CD4-positive, alpha-beta T cell (primary cell): ENCODE measurements around the gene NR2C1. TPM values are rescaled to one million over a fixed set of nuclear protein-coding genes. Genes with fewer than 3 reads are reported as not detected.
"Not testable (repeated sequence)": the region's sequence is repeated elsewhere in the genome, so short reads cannot be mapped to it uniquely, and the experiment has no call there.

ENCODE experiments used
- ATAC-seq: fragments of 200-7000 bp; cut with Tn5 transposase; one replicate; pipeline ENCODE4 v1.10.0; 2022; ENCODE audit warnings: mild to moderate bottlenecking; ENCODE audit not compliant: poor library complexity
- CTCF ChIA-PET: fragments of 350-600 bp; sonication (Branson Sonifier 250); formaldehyde crosslinking; loops from one replicate; lab custom pipeline; 2021; ENCODE audit warnings: antibody characterized with exemption, inconsistent platforms; lab: Charles Lee
- POLR2A ChIA-PET: fragments of 350-600 bp; sonication (Branson Sonifier 250); formaldehyde crosslinking; loops from one replicate; lab custom pipeline; 2021; ENCODE audit warnings: antibody characterized with exemption, inconsistent platforms; lab: Charles Lee
- DNase-seq, 14 experiments: peaks; one replicate each; pipeline ENCODE4 v3.0.0-alpha.2; 2013 to 2020; ENCODE audit warnings: mixed read lengths in 2 of 14
- H3K27ac ChIP-seq, 2 donors: one replicate each; pipeline versions ENCODE4 v1.5.1 to v1.7.0; 2013; ENCODE audit warnings: low read length in 2 of 2, low read depth in 1 of 2, mild to moderate bottlenecking in 1 of 2
- H3K27me3 ChIP-seq, 2 experiments: 1 replicate in 1 of 2; 2 replicates in 1 of 2; pipeline versions ENCODE4 v1.6.1 to v1.7.0; 2013; ENCODE audit warnings: low read length in 2 of 2, control low read depth in 1 of 2, mild to moderate bottlenecking in 1 of 2, moderate library complexity in 1 of 2; ENCODE audit not compliant: insufficient read depth in 2 of 2, control insufficient read depth in 1 of 2
- H3K36me3 ChIP-seq: one replicate; pipeline ENCODE4 v1.6.1; 2013; ENCODE audit warnings: low read length, control low read depth; ENCODE audit not compliant: insufficient read depth
- H3K4me1 ChIP-seq: one replicate; pipeline ENCODE4 v1.6.1; 2013; ENCODE audit warnings: low read length, control low read depth; ENCODE audit not compliant: insufficient read depth
- H3K4me3 ChIP-seq: one replicate; pipeline ENCODE4 v1.5.1; 2013; ENCODE audit warnings: mild to moderate bottlenecking, low read length, moderate library complexity
- H3K9me3 ChIP-seq, 2 experiments: 1 replicate in 1 of 2; 2 replicates in 1 of 2; pipeline versions ENCODE4 v1.6.1 to v1.7.0; 2013; ENCODE audit warnings: low read length in 2 of 2, mild to moderate bottlenecking in 2 of 2, control low read depth in 1 of 2, moderate library complexity in 1 of 2; ENCODE audit not compliant: control insufficient read depth in 1 of 2, insufficient read depth in 1 of 2
- H3K27ac Mint-ChIP-seq: one replicate; pipeline ENCODE4 v1.8.0; 2020; ENCODE audit warnings: mixed read lengths
- H3K27me3 Mint-ChIP-seq: one replicate; pipeline ENCODE4 v1.8.0; 2021; ENCODE audit warnings: mixed read lengths
- H3K36me3 Mint-ChIP-seq: one replicate; pipeline ENCODE4 v1.8.0; 2021; ENCODE audit warnings: low read depth, mixed read lengths
- H3K4me1 Mint-ChIP-seq: one replicate; pipeline ENCODE4 v1.8.0; 2021; ENCODE audit warnings: low read depth, mixed read lengths
- H3K4me3 Mint-ChIP-seq: one replicate; pipeline ENCODE4 v1.8.0; 2020; ENCODE audit warnings: mild to moderate bottlenecking, mixed read lengths
- H3K9me3 Mint-ChIP-seq: one replicate; pipeline ENCODE4 v1.8.0; 2020; ENCODE audit warnings: mixed read lengths
- intact Hi-C, 2 experiments: fragments of 100-400 bp; cut with DNase I in 1 of 2; cut with micrococcal nuclease in 1 of 2; formaldehyde crosslinking; loops; one replicate each; pipeline versions ENCODE4 v1.15.1 to v1.9.0; 2023 to 2025; cut with DNase I, micrococcal nuclease
- total RNA-seq, 174 experiments: library from RNA in 2 of 174; stranded (reverse) in 2 of 174; gene quantifications; one replicate each; pipeline ENCODE4 v1.2.3 and lab custom pipeline; 2021 to 2026
- TF ChIP-seq, protein P1 (sequence below): fragments of 200-600 bp; IDR thresholded peaks from one replicate; pipeline ENCODE4 v1.8.0; 2022; ENCODE audit warnings: antibody characterized with exemption, mild to moderate bottlenecking

NR2C1 gene
- total RNA-seq, 2 experiments from 2014 or later = 48.3 to 58.9 TPM

DNA sequence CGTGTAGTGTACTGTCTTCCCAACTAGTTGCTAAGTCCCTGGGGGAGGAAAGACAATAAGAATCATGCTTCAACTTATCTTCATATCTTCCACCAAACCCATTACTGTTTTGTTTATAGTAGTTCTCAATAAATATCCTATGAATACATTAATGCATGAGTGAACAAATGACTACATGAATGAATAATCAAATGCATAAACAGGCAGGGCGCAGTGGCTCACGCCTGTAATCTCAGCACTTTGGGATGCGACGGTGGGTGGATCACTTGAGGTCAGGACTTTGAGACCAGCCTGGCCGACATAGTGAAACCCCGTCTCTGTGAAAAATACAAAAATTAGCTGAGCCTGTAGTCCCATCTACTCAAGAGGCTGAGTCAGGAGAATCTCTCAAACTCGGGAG is 32.1 kb upstream of the NR2C1 start:
- H3K27ac ChIP-seq = no peak overlapping the region
- H3K36me3 Mint-ChIP-seq = no peaks in the 10 kb centered on the region
- POLR2A ChIA-PET = no interaction called here
- H3K4me1 Mint-ChIP-seq = peaks cover 7% of the 10 kb centered on the region
- no peaks in the 10 kb centered on the region for H3K27me3 Mint-ChIP-seq
- no peak overlapping the region for H3K4me3 Mint-ChIP-seq
- H3K27me3 ChIP-seq = no peaks in the 10 kb centered on the region
- ATAC-seq (no peak), DNase-seq (no peak)
- no peaks in the 10 kb centered on the region for H3K4me1 ChIP-seq
- CTCF ChIA-PET = interaction anchor here (1.0 kb wide), 1 partner anchor 32 kb away, joined by 3 read pairs; the partner anchor contains the start of gene NR2C1
- H3K4me3 ChIP-seq = no peak overlapping the region
- intact Hi-C loops = no loop called here
- no peak overlapping the region for H3K27ac Mint-ChIP-seq
- H3K9me3 Mint-ChIP-seq = no peaks in the 10 kb centered on the region
- H3K9me3 ChIP-seq = no peaks in the 10 kb centered on the region
- TF ChIP-seq, protein P1, sequence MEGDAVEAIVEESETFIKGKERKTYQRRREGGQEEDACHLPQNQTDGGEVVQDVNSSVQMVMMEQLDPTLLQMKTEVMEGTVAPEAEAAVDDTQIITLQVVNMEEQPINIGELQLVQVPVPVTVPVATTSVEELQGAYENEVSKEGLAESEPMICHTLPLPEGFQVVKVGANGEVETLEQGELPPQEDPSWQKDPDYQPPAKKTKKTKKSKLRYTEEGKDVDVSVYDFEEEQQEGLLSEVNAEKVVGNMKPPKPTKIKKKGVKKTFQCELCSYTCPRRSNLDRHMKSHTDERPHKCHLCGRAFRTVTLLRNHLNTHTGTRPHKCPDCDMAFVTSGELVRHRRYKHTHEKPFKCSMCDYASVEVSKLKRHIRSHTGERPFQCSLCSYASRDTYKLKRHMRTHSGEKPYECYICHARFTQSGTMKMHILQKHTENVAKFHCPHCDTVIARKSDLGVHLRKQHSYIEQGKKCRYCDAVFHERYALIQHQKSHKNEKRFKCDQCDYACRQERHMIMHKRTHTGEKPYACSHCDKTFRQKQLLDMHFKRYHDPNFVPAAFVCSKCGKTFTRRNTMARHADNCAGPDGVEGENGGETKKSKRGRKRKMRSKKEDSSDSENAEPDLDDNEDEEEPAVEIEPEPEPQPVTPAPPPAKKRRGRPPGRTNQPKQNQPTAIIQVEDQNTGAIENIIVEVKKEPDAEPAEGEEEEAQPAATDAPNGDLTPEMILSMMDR = no peak
- H3K36me3 ChIP-seq = no peaks in the 10 kb centered on the region

DNA sequence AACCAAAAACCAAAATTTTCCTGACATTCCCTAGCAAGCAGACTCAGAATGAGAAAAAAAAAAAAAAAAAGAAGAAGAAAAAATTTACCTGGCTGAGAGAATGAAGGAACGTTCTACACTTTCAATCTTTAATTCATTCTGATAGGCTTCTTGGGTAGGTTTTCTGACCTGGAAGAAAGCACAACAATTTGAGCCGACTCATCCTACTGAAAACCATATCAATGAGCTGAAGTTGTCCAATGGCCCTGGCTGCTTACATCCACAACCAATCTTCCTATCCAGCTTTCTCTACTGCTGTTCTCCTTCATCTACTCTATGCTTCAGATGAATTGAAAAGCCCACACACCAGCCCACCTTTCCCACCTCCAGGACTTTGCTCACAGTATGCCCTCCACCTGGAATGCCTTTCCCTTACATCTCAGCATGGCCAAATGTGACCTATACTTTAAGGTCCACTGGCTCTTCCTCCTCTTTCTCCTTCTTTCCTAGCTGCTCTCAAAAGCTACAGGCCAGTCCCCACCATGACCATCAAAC is 31.6 kb upstream of the NR2C1 start:
- H3K9me3 Mint-ChIP-seq = no peaks in the 10 kb centered on the region
- H3K27me3 Mint-ChIP-seq = no peaks in the 10 kb centered on the region
- Histone ChIP-seq H3K27ac (no peak overlapping the region), H3K36me3 (no peaks in the 10 kb centered on the region), H3K4me3 (no peak overlapping the region), H3K9me3 (no peaks in the 10 kb centered on the region), H3K4me1 (no peaks in the 10 kb centered on the region), H3K27me3 (no peaks in the 10 kb centered on the region)
- TF ChIP-seq, protein P1 = no peak
- ChIA-PET CTCF (interaction anchor here (1.0 kb wide), 1 partner anchor 31 kb away, joined by 3 read pairs; the partner anchor contains the start of gene NR2C1), POLR2A (interaction anchor here (0.6 kb wide), 1 partner anchor 369 kb away, joined by 3 read pairs; the partner anchor contains the start of gene METAP2)
- DNase-seq (no peak), ATAC-seq (no peak)
- no peaks in the 10 kb centered on the region for H3K36me3 Mint-ChIP-seq
- H3K27ac Mint-ChIP-seq = no peak overlapping the region
- intact Hi-C loops = no loop called here
- H3K4me1 Mint-ChIP-seq = peaks cover 7% of the 10 kb centered on the region
- no peak overlapping the region for H3K4me3 Mint-ChIP-seq

DNA sequence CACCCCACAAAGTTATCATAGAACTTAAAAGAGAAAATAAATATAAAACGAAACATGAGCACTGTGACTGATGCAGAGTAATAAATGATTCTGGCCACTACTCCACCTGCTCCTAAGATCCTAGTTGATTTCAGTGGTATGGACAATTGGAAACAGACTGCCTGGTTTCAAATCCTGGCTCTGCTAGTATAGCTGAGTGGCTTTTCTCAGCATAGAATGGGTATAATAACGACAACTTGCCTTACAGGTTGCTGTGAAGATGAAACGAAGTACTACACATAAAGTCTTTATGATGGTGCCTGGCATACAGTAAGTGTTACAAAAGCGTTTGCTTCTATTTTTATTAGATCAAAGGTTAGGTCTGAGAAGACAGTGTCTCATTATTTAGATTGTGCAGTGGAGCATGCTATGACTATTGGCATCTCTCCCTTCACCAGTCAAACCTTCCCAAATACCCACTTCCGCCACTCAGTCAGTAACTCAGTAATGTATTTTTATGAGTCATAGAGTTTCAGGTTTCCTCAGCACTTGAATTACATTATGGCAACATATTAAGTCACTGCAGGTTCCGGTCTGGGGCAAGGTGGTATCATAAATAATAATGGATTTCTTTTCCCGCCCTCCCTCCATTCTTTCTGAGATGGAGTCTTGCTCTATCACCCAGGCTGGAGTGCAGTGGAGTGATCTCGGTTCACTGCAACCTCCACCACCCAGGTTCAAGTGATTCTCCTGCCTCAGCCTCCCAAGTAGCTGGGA is 29.7 kb upstream of the NR2C1 start:
- no peak overlapping the region for H3K4me3 Mint-ChIP-seq
- POLR2A ChIA-PET = no interaction called here
- H3K27me3 Mint-ChIP-seq = no peaks in the 10 kb centered on the region
- peak; percentile 85 for ATAC-seq
- no peaks in the 10 kb centered on the region for H3K36me3 ChIP-seq
- H3K4me1 Mint-ChIP-seq = peaks cover 7% of the 10 kb centered on the region
- H3K4me1 ChIP-seq = no peaks in the 10 kb centered on the region
- intact Hi-C loops = no loop called here
- CTCF ChIA-PET = interaction anchor here (0.7 kb wide), 1 partner anchor 105 kb away, joined by 3 read pairs; no protein-coding TSS in a partner anchor
- no peaks in the 10 kb centered on the region for H3K9me3 ChIP-seq
- no peak overlapping the region for H3K27ac Mint-ChIP-seq
- DNase-seq = peak in 4 of 14 experiments; percentile 14 to 44 (median 28)
- no peak overlapping the region for H3K4me3 ChIP-seq
- H3K9me3 Mint-ChIP-seq = no peaks in the 10 kb centered on the region
- TF ChIP-seq, protein P1 = no peak
- no peaks in the 10 kb centered on the region for H3K36me3 Mint-ChIP-seq
- no peak overlapping the region for H3K27ac ChIP-seq
- no peaks in the 10 kb centered on the region for H3K27me3 ChIP-seq

DNA sequence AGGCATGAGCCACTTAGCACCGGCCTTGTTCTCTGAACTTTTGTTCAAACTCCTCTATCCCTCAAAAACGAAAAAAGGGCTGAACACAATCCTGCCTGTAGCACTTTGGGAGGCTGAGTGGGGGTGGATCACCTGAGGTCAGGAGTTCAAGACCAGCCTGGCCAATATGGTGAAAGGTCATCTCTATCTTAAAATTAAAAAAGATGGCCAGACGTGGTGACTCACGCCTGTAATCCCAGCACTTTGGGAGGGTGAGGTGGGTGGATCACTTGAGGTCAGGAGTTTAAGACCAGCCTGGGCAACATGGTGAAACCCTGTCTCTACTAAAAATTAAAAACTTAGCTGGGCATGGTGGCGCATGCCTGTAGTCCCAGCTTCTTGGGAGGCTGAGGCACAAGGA is 28.5 kb upstream of the NR2C1 start:
- H3K36me3 ChIP-seq, H3K36me3 Mint-ChIP-seq, H3K27ac Mint-ChIP-seq, DNase-seq, POLR2A ChIA-PET, H3K4me1 Mint-ChIP-seq, H3K4me3 ChIP-seq, CTCF ChIA-PET, H3K27me3 Mint-ChIP-seq, ATAC-seq, H3K4me3 Mint-ChIP-seq, H3K27me3 ChIP-seq, intact Hi-C loops, H3K9me3 Mint-ChIP-seq, H3K4me1 ChIP-seq, H3K27ac ChIP-seq, H3K9me3 ChIP-seq: not testable (repeated sequence)
